ENCODE measurements around the gene REV1.

DNA sequence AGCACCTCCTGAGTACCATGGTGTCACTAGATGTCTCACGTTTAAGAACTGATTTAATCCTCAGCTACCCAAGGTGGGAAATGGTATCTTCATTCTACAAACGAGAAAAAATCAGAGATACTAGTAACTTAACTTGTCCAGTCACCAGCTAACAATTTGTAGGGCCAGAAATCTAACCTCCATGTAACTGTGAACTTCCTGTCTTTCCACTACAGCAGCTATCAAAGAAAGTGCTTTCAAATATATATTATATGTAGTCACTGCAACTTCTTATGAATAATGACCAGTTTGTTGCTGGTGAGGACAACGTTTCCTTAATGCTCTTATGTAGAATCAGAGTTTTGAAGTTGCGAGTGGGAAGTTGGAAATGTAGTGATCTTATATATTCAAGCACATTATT, 1.9 kb downstream of the REV1 start:
- TF ChIP-seq, protein P1, sequence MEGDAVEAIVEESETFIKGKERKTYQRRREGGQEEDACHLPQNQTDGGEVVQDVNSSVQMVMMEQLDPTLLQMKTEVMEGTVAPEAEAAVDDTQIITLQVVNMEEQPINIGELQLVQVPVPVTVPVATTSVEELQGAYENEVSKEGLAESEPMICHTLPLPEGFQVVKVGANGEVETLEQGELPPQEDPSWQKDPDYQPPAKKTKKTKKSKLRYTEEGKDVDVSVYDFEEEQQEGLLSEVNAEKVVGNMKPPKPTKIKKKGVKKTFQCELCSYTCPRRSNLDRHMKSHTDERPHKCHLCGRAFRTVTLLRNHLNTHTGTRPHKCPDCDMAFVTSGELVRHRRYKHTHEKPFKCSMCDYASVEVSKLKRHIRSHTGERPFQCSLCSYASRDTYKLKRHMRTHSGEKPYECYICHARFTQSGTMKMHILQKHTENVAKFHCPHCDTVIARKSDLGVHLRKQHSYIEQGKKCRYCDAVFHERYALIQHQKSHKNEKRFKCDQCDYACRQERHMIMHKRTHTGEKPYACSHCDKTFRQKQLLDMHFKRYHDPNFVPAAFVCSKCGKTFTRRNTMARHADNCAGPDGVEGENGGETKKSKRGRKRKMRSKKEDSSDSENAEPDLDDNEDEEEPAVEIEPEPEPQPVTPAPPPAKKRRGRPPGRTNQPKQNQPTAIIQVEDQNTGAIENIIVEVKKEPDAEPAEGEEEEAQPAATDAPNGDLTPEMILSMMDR (IDR thresholded peaks at IDR 0.05), result no peak
- TF ChIP-seq EZH2 (IDR thresholded peaks at IDR 0.05) (no peak), EZH2phosphoT487 (IDR thresholded peaks at IDR 0.05) (no peak)
